ENCODE results near the gene NELL1. TPM values are rescaled to one million over a fixed set of nuclear protein-coding genes. Genes with fewer than 3 reads are reported as not detected.

Gene NELL1
- polyA plus RNA-seq, 1 of the 3 experiments (the other 2 are of a cell fraction), result not detected

GRCh38 chr11:20783220-20783619 is 113.8 kb downstream of the NELL1 start:
- TF ChIP-seq, protein P1, sequence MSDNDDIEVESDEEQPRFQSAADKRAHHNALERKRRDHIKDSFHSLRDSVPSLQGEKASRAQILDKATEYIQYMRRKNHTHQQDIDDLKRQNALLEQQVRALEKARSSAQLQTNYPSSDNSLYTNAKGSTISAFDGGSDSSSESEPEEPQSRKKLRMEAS (IDR thresholded peaks at IDR 0.05; ENCODE audit: low read depth), result no peak
- no peak for TF ChIP-seq MXI1 (IDR thresholded peaks at IDR 0.05; ENCODE audit: low read depth, low read length)
- TF ChIP-seq ELF1 (IDR thresholded peaks at IDR 0.05), result no peak
- no peak for TF ChIP-seq RFX5 (IDR thresholded peaks at IDR 0.05; ENCODE audit: low read length)
- no peak for TF ChIP-seq CHD2 (IDR thresholded peaks at IDR 0.05; ENCODE audit: low read length, partially characterized antibody)
- no peak for TF ChIP-seq RCOR1 (IDR thresholded peaks at IDR 0.05; ENCODE audit: low read length)
- TF ChIP-seq PBX3 (IDR thresholded peaks at IDR 0.05), result no peak
- no peak for TF ChIP-seq USF2 (IDR thresholded peaks at IDR 0.05; ENCODE audit: borderline replicate concordance, low read depth, low read length)
- TF ChIP-seq, protein P2, sequence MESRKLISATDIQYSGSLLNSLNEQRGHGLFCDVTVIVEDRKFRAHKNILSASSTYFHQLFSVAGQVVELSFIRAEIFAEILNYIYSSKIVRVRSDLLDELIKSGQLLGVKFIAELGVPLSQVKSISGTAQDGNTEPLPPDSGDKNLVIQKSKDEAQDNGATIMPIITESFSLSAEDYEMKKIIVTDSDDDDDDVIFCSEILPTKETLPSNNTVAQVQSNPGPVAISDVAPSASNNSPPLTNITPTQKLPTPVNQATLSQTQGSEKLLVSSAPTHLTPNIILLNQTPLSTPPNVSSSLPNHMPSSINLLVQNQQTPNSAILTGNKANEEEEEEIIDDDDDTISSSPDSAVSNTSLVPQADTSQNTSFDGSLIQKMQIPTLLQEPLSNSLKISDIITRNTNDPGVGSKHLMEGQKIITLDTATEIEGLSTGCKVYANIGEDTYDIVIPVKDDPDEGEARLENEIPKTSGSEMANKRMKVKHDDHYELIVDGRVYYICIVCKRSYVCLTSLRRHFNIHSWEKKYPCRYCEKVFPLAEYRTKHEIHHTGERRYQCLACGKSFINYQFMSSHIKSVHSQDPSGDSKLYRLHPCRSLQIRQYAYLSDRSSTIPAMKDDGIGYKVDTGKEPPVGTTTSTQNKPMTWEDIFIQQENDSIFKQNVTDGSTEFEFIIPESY (IDR thresholded peaks at IDR 0.05; ENCODE audit: borderline replicate concordance, low read depth), result no peak
- TF ChIP-seq GATA2 (CRISPR knock-in tag; IDR thresholded peaks at IDR 0.05), result no peak
- no peak for TF ChIP-seq EP300 (IDR thresholded peaks at IDR 0.05; ENCODE audit: borderline replicate concordance in 1 of 2, low read depth in 1 of 2, low read length in 1 of 2)
- TF ChIP-seq SMC3 (IDR thresholded peaks at IDR 0.05; ENCODE audit: low read depth, low read length), result no peak
- TF ChIP-seq MEF2A (IDR thresholded peaks at IDR 0.05; ENCODE audit: borderline replicate concordance, low read depth), result no peak
- no peak for TF ChIP-seq RAD21 (IDR thresholded peaks at IDR 0.05; ENCODE audit: low read length)
- Histone ChIP-seq H3K27ac (ENCODE audit: low read depth in 2 of 2, low read length in 1 of 2) (no peak overlapping the region), H3K9me2 (no peaks in the 10 kb centered on the region), H2AFZ (ENCODE audit: low read depth) (no peak overlapping the region), H3K4me1 (ENCODE audit: control insufficient read depth in 1 of 2, insufficient read depth in 2 of 2, low read depth in 1 of 2, low read length in 1 of 2) (no peaks in the 10 kb centered on the region), H3K36me3 (replicated peaks in 1 of 2; ENCODE audit: control insufficient read depth in 1 of 2, insufficient read depth in 2 of 2, low read length in 1 of 2) (no peaks in the 10 kb centered on the region), H3K79me2 (ENCODE audit: insufficient read depth) (no peaks in the 10 kb centered on the region), H3K4me2 (no peak overlapping the region), H3K9me3 (no peaks in the 10 kb centered on the region; the same call in 1 of the 2 replicates), H3K4me3 (ENCODE audit: low read depth in 2 of 2, low read length in 1 of 2) (no peak overlapping the region), H3K27me3 (ENCODE audit: insufficient read depth) (no peaks in the 10 kb centered on the region), H4K20me1 (ENCODE audit: insufficient read depth) (no peaks in the 10 kb centered on the region), H3K9ac (no peak overlapping the region), H3F3A (replicated peaks; ENCODE audit: insufficient read depth) (no peaks in the 10 kb centered on the region)
- CTCF ChIA-PET, result no interaction called here
- POLR2A ChIA-PET, result no interaction called here
- 28% methylated on average over 4 of the region's 4 CpGs for WGBS (ENCODE audit: low lambda C conversion rate)
- DNase-seq, result no peak

GRCh38 chr11:20790622-20791021 is 121.2 kb downstream of the NELL1 start:
- Histone ChIP-seq H3K27me3 (ENCODE audit: insufficient read depth) (no peaks in the 10 kb centered on the region), H3K4me3 (ENCODE audit: low read depth in 2 of 2, low read length in 1 of 2) (no peak overlapping the region), H3K79me2 (ENCODE audit: insufficient read depth) (no peaks in the 10 kb centered on the region), H3K9ac (no peak overlapping the region), H3F3A (replicated peaks; ENCODE audit: insufficient read depth) (no peaks in the 10 kb centered on the region), H3K9me3 (no peaks in the 10 kb centered on the region; the same call in 1 of the 2 replicates), H3K9me2 (no peaks in the 10 kb centered on the region), H3K4me2 (no peak overlapping the region), H2AFZ (ENCODE audit: low read depth) (no peak overlapping the region), H3K36me3 (replicated peaks in 1 of 2; ENCODE audit: control insufficient read depth in 1 of 2, insufficient read depth in 2 of 2, low read length in 1 of 2) (no peaks in the 10 kb centered on the region), H3K4me1 (ENCODE audit: control insufficient read depth in 1 of 2, insufficient read depth in 2 of 2, low read depth in 1 of 2, low read length in 1 of 2) (peaks cover 0 to 6% of the 10 kb centered on the region in 2 experiments; a peak in 1 of 4 replicates), H3K27ac (ENCODE audit: low read depth in 2 of 2, low read length in 1 of 2) (no peak overlapping the region), H4K20me1 (ENCODE audit: insufficient read depth) (no peaks in the 10 kb centered on the region)
- POLR2A ChIA-PET, result no interaction called here
- CTCF ChIA-PET, result no interaction called here
- WGBS (ENCODE audit: low lambda C conversion rate), result 27% methylated on average over 3 of the region's 7 CpGs
- DNase-seq, result no peak
- TF ChIP-seq USF2 (IDR thresholded peaks at IDR 0.05; ENCODE audit: borderline replicate concordance, low read depth, low read length), result no peak
- TF ChIP-seq EZH2phosphoT487 (IDR thresholded peaks at IDR 0.05; ENCODE audit: borderline replicate concordance, low read depth), result no peak
- TF ChIP-seq GABPA (IDR thresholded peaks at IDR 0.05; ENCODE audit: low read depth), result no peak
- TF ChIP-seq RCOR1 (IDR thresholded peaks at IDR 0.05; ENCODE audit: low read length), result no peak
- TF ChIP-seq JUND (IDR thresholded peaks at IDR 0.05), result no peak
- TF ChIP-seq, protein P3, sequence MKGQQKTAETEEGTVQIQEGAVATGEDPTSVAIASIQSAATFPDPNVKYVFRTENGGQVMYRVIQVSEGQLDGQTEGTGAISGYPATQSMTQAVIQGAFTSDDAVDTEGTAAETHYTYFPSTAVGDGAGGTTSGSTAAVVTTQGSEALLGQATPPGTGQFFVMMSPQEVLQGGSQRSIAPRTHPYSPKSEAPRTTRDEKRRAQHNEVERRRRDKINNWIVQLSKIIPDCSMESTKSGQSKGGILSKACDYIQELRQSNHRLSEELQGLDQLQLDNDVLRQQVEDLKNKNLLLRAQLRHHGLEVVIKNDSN (IDR thresholded peaks at IDR 0.05; ENCODE audit: borderline replicate concordance, low read depth), result no peak
- no peak for TF ChIP-seq FOSL2 (IDR thresholded peaks at IDR 0.05; ENCODE audit: borderline replicate concordance, low read depth)
- TF ChIP-seq FOXJ3 (CRISPR knock-in tag; IDR thresholded peaks at IDR 0.05), result no peak
- TF ChIP-seq, protein P2 (IDR thresholded peaks at IDR 0.05; ENCODE audit: borderline replicate concordance, low read depth), result no peak
- TF ChIP-seq TEAD4 (IDR thresholded peaks at IDR 0.05; ENCODE audit: borderline replicate concordance, insufficient read depth), result no peak
